ENCODE data around the gene SLC35B3.
"Not testable (repeated sequence)": the region's sequence is repeated elsewhere in the genome, so short reads cannot be mapped to it uniquely, and the experiment has no call there.

The SLC35B3 gene

DNA sequence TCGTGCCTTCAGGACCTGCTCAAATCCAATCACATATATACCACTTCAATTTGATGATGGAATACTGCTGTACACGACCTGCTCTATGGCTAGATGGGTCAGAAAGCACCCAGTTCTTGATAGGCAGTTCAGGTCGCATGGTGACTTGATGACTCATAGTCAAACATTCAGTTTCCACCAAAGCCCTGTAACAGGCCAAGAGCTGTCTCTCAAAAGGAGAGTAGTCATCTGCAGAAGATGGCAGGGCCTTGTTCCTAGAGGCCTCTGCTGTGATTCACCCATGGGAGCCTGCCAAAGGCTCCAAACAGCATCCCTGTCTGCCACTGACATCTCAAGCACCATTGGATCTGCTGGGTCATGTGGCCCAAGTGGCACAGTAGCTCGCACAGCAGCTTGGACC lies 29.4 kb downstream of the SLC35B3 start:
- DNase-seq, result not testable (repeated sequence)

DNA sequence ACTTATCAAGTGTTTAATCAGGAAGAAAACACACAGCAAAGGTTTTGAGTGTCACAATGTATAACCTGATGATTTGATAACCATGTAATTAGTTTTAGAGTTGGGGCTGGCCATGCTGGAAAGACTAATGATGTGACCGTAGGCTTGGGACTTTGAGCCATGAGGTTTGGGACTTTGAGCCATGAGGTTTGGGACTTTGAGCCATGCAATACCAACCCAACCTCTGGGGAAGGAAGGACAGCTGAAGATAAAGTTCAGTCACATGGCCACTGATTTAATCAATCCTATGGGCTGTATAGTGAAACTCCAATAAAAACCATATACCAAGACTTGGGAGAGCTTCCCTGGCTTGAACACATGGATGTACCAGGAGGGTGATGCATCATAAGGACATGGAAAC lies 32.8 kb downstream of the SLC35B3 start:
- DNase-seq, result no peak

DNA sequence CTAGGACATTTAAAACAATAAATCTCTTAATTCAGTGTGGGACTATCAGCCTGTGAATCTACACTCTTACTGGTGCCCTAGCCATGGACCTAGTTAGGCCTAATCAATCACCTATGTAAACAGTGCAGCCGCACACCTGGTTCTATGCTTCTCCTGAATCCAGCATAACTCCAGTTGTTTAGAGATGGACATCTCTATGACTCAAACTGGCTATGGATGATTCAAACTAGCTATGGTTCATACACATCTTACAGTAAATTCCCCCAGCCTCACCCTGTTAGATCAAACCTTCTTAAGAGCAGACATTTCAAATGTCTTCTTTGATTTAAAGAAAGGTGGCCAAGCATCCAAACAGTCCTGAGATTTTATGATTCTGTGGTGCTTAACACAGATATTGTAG lies 34.7 kb downstream of the SLC35B3 start:
- no peak for DNase-seq

DNA sequence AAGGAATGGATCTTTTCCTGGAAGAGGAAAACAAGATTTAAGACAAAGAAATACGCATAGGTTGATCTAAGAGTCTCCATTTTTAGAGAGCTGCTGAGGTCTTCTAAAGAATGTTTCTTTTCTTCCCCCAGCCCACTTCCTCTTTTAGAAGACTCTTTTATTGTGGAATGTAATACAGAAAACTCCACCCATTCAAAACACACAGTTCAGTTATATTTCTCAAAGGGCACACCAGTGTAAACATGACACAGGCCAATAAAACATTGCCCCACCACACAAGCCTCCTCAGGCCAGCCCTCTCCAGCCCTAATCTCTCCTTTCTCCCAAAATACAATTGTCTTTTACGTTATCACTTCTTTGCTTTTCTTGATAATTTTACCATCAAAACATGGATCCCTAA lies 42.8 kb downstream of the SLC35B3 start:
- DNase-seq, result no peak

DNA sequence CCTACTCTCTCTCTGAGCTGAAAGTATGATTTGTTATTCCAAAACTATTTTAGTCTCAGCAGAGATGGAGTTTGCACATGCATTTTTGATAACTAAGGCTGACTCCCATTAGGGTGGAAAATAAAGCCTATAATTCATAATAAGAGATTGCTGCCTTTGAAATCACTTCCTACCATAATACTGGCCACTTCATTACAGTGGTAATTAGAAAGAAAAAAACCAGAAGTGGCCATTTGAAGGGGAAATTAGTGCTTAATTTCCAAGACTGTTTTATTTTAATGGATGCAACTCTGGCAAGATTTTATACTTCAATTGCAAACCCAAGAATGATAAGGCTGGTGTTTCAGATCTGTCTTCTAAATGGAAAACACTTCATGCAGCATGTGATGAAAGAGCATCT lies 43.4 kb downstream of the SLC35B3 start:
- DNase-seq, result no peak

DNA sequence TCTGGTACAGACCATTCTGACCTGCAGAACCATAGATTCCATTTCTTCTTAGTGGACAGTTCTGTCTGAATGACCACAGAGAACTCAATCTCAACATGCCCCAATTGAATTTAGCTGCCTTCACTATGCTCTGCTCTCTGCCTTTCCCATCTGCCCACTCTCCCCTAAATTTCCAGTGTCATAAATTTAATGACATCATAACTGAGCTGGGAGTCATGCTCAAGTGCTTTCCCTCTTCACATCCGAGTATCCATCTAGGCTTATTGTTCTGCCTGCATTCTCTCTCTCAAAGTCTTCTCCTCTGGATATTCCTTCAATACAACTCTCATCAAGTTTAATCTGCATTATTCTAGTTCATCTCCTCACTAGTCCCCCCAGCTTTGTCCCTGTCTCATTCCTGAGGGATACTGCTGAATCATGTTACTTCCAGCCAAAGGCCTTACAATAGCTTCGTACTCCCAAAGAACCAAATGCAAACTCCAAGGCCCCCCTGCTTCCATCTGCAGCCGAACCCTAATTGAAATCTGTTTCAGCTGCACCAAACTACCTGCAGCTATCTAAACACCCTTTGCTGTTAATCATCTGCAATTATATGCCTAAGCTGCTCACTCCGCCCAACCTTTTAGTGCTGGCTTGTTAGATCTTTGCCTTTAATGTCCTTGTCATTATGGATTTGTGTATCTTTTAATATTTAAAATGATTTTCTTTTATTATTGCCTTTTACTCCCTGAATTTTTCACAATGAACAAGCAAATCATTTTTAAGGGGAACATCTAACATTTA lies 46.1 kb downstream of the SLC35B3 start:
- DNase-seq, result no peak

DNA sequence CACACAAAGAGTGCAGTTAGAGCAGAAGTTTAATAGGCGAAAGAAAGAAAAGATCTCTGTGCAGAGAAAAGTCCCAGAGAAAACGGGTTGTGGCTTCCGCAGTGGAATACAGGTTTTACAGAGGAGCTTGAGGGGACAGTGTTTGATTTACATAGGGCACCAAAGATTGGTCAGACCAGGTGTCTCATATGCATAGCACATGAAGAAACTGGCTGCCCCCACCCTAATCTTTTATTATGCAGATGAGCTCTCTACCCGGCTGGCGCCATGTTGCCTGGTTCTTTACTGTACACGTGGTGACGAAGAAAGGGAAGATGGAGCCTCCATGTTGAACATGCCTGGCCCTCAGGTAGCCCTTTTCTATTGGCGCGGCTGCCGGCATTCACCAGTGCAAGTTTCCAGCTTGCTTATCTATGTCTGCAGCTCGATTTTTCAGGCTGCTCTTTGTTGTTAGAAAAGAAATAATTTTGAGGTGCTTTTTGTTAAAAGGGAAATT lies 47.4 kb downstream of the SLC35B3 start:
- DNase-seq, result no peak

DNA sequence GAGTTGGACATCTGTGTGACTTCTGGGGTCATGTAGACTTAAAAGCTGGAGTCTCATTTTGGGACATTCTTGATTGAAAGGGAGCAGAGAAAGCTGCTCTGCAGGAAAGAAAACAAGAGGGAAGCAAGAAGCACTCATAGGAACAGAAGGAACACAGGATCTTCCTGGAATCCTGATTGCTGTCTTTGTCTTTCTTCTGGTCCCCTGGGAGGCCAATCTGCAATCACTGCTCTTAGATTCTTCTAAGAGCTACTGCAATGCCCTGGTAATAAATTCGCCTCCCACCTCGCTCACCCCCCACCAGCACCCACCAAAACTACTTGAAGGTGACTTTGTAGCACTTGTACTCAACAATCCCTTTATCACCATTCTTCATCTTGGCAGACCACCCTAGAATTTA lies 51.8 kb downstream of the SLC35B3 start:
- DNase-seq, result no peak

DNA sequence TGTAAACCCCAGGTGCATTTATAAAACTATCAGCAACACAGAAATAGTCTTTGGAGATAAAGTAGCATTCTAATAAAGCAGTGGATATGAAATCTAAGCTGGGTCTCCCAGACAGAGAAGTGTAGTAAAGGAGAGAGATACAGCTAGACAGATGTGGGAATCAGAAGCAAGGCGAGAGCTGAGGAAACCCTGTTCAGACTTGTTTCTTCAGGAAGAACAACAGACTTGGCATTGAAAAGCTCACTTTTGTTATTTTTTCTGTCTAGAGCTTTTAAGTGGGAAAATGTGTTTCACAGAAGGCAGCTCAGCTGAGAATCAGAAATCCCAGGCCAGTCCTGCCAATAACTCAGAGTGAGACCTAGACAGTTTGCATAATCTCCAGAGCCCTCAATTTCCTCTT lies 52.9 kb downstream of the SLC35B3 start:
- no peak for DNase-seq

DNA sequence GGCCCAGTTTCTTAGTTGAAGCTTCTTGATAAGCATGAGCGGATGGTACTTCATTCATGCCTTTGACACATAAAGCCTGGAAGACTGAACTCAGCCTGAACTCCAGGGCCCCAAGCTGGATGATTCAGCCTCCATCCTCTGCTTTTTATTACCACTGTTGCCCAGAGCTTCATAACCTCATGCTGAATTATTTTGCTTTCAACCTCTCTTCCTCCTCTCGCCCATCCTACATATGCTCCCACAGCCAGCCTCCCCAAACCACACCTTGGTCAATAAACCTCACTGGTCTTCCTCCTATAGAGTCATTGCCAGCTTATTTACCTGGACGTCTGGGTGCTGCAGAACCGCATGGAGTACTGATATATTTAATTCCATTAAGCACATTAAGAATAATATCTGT lies 59.4 kb downstream of the SLC35B3 start:
- DNase-seq, result no peak

Data from NCI-H1092 (cell line).